Measurements from ENCODE around the gene TPTE. TPM values are rescaled to one million over a fixed set of nuclear protein-coding genes. Genes with fewer than 3 reads are reported as not detected.
"Not testable (repeated sequence)": the region's sequence is repeated elsewhere in the genome, so short reads cannot be mapped to it uniquely, and the experiment has no call there.

Gene TPTE
- total RNA-seq, 2 donors from 2014 or later, result not detected

GRCh38 chr21:10616535-10616934 lies 95.2 kb downstream of the TPTE start:
- DNase-seq (ENCODE audit: low spot score), result no peak
- no peaks in the 10 kb centered on the region for H3K36me3 ChIP-seq
- no peak overlapping the region for H3K27ac ChIP-seq
- no peak for TF ChIP-seq CTCF (IDR thresholded peaks at IDR 0.05)
- H3K9me3 ChIP-seq, result no peaks in the 10 kb centered on the region
- no peak overlapping the region for H3K4me3 ChIP-seq
- no peaks in the 10 kb centered on the region for H3K4me1 ChIP-seq
- no peaks in the 10 kb centered on the region for H3K27me3 ChIP-seq

- H3K4me3 ChIP-seq; H3K4me1 ChIP-seq; H3K27me3 ChIP-seq; H3K9me3 ChIP-seq; DNase-seq (ENCODE audit: low spot score); H3K27ac ChIP-seq; H3K36me3 ChIP-seq: not testable (repeated sequence)
Observed at GRCh38 chr21:10617133-10617752, 95.9 kb downstream of the TPTE start.

GRCh38 chr21:10627316-10627863 lies 106.0 kb downstream of the TPTE start:
- Histone ChIP-seq H3K4me1 (no peaks in the 10 kb centered on the region), H3K9me3 (peaks cover 0 to 35% of the 10 kb centered on the region in 2 donors), H3K36me3 (no peaks in the 10 kb centered on the region), H3K27ac (no peak overlapping the region), H3K4me3 (no peak overlapping the region), H3K27me3 (no peaks in the 10 kb centered on the region)
- no peak for DNase-seq (ENCODE audit: low spot score)
- no peak for TF ChIP-seq CTCF (IDR thresholded peaks at IDR 0.05)

GRCh38 chr21:10629239-10629638 lies 107.9 kb downstream of the TPTE start:
- not testable (repeated sequence) for DNase-seq (ENCODE audit: low spot score); H3K4me3 ChIP-seq; H3K27me3 ChIP-seq; H3K4me1 ChIP-seq; H3K27ac ChIP-seq; H3K36me3 ChIP-seq
- H3K9me3 ChIP-seq, result peaks cover 0 to 26% of the 10 kb centered on the region in 2 donors

GRCh38 chr21:10630829-10631228 lies 109.4 kb downstream of the TPTE start:
- H3K9me3 ChIP-seq, result peaks cover 0 to 33% of the 10 kb centered on the region in 2 donors
- DNase-seq (ENCODE audit: low spot score); H3K36me3 ChIP-seq; H3K4me3 ChIP-seq; H3K27ac ChIP-seq; H3K27me3 ChIP-seq; H3K4me1 ChIP-seq: not testable (repeated sequence)

GRCh38 chr21:10631316-10631715 lies 109.9 kb downstream of the TPTE start:
- not testable (repeated sequence) for H3K4me3 ChIP-seq; H3K27ac ChIP-seq; H3K27me3 ChIP-seq; H3K36me3 ChIP-seq; DNase-seq (ENCODE audit: low spot score); H3K4me1 ChIP-seq
- peaks cover 0 to 38% of the 10 kb centered on the region in 2 donors for H3K9me3 ChIP-seq

GRCh38 chr21:10638144-10638543 lies 116.8 kb downstream of the TPTE start:
- peaks cover 0 to 16% of the 10 kb centered on the region in 2 donors for H3K9me3 ChIP-seq
- not testable (repeated sequence) for H3K4me3 ChIP-seq; H3K36me3 ChIP-seq; H3K27me3 ChIP-seq; H3K4me1 ChIP-seq; H3K27ac ChIP-seq; DNase-seq (ENCODE audit: low spot score)

- no peaks in the 10 kb centered on the region for H3K4me1 ChIP-seq
- no peak overlapping the region for H3K27ac ChIP-seq
- peaks cover 0 to 16% of the 10 kb centered on the region in 2 donors for H3K9me3 ChIP-seq
- no peaks in the 10 kb centered on the region for H3K27me3 ChIP-seq
- no peaks in the 10 kb centered on the region for H3K36me3 ChIP-seq
- no peak for DNase-seq (ENCODE audit: low spot score)
- H3K4me3 ChIP-seq, result no peak overlapping the region
- TF ChIP-seq CTCF (IDR thresholded peaks at IDR 0.05), result no peak
Observed at GRCh38 chr21:10639123-10639522, 117.7 kb downstream of the TPTE start.

GRCh38 chr21:10639746-10640145 lies 118.4 kb downstream of the TPTE start:
- peaks cover 0 to 16% of the 10 kb centered on the region in 2 donors for H3K9me3 ChIP-seq
- not testable (repeated sequence) for H3K4me1 ChIP-seq; H3K27me3 ChIP-seq; H3K4me3 ChIP-seq; H3K36me3 ChIP-seq; DNase-seq (ENCODE audit: low spot score); H3K27ac ChIP-seq
